ENCODE measurements around the gene GMFB. TPM values are rescaled to one million over a fixed set of nuclear protein-coding genes. Genes with fewer than 3 reads are reported as not detected.
"Not testable (repeated sequence)": the region's sequence is repeated elsewhere in the genome, so short reads cannot be mapped to it uniquely, and the experiment has no call there.

Gene GMFB
- total RNA-seq, 2 donors from 2014 or later, result 19.2 to 37.1 TPM

- Histone ChIP-seq H3K27me3 (replicated peaks; ENCODE audit: insufficient read depth) (no peaks in the 10 kb centered on the region), H3K36me3 (no peaks in the 10 kb centered on the region), H3K4me1 (replicated peaks) (no peaks in the 10 kb centered on the region), H3K27ac (no peak overlapping the region), H3K4me3 (no peak overlapping the region), H3K9me3 (no peaks in the 10 kb centered on the region)
- TF ChIP-seq POLR2A (IDR thresholded peaks at IDR 0.05) (no peak), POLR2AphosphoS5 (IDR thresholded peaks at IDR 0.05) (no peak), CTCF (IDR thresholded peaks at IDR 0.05) (no peak)
- intact Hi-C loops (cut with DNase I), result no loop called here
- WGBS, result 75% methylated on average over 5 of the region's 5 CpGs
- no peak for DNase-seq (ENCODE audit: low spot score)
Measured at GRCh38 chr14:54462048-54462447, 26.7 kb downstream of the GMFB start.

- TF ChIP-seq POLR2AphosphoS5 (IDR thresholded peaks at IDR 0.05) (no peak), POLR2A (IDR thresholded peaks at IDR 0.05) (no peak), CTCF (IDR thresholded peaks at IDR 0.05) (no peak)
- H3K4me1 ChIP-seq (replicated peaks), result no peaks in the 10 kb centered on the region
- intact Hi-C loops (cut with DNase I), result no loop called here
- no peak overlapping the region for H3K4me3 ChIP-seq
- 81% methylated on average over 3 of the region's 3 CpGs for WGBS
- no peak for DNase-seq (ENCODE audit: low spot score)
- H3K36me3 ChIP-seq, result no peaks in the 10 kb centered on the region
- no peaks in the 10 kb centered on the region for H3K9me3 ChIP-seq
- no peak overlapping the region for H3K27ac ChIP-seq
- H3K27me3 ChIP-seq (replicated peaks; ENCODE audit: insufficient read depth), result no peaks in the 10 kb centered on the region
Measured at GRCh38 chr14:54459106-54459505, 29.7 kb downstream of the GMFB start.

- H3K36me3 ChIP-seq; H3K27ac ChIP-seq; H3K27me3 ChIP-seq (replicated peaks; ENCODE audit: insufficient read depth); DNase-seq (ENCODE audit: low spot score); intact Hi-C loops (cut with DNase I); H3K4me1 ChIP-seq (replicated peaks); H3K4me3 ChIP-seq; H3K9me3 ChIP-seq: not testable (repeated sequence)
Measured at GRCh38 chr14:54458536-54458935, 30.2 kb downstream of the GMFB start.

- WGBS, result 56% methylated on average over 3 of the region's 3 CpGs
- H3K27me3 ChIP-seq (replicated peaks; ENCODE audit: insufficient read depth), result no peaks in the 10 kb centered on the region
- no peaks in the 10 kb centered on the region for H3K9me3 ChIP-seq
- no peak overlapping the region for H3K27ac ChIP-seq
- TF ChIP-seq CTCF (IDR thresholded peaks at IDR 0.05) (no peak), POLR2AphosphoS5 (IDR thresholded peaks at IDR 0.05) (no peak), POLR2A (IDR thresholded peaks at IDR 0.05) (no peak)
- no peaks in the 10 kb centered on the region for H3K4me1 ChIP-seq (replicated peaks)
- no peak overlapping the region for H3K4me3 ChIP-seq
- intact Hi-C loops (cut with DNase I), result no loop called here
- DNase-seq (ENCODE audit: low spot score), result no peak
- no peaks in the 10 kb centered on the region for H3K36me3 ChIP-seq
Measured at GRCh38 chr14:54457609-54457996, 31.2 kb downstream of the GMFB start.

GRCh38 chr14:54456820-54457608 is 31.8 kb downstream of the GMFB start:
- DNase-seq (ENCODE audit: low spot score); H3K27me3 ChIP-seq (replicated peaks; ENCODE audit: insufficient read depth); H3K27ac ChIP-seq; H3K36me3 ChIP-seq; H3K4me3 ChIP-seq; H3K9me3 ChIP-seq; H3K4me1 ChIP-seq (replicated peaks); intact Hi-C loops (cut with DNase I): not testable (repeated sequence)
- 90% methylated on average over 1 of the region's 1 CpG for WGBS

- Histone ChIP-seq H3K27me3 (replicated peaks; ENCODE audit: insufficient read depth) (no peaks in the 10 kb centered on the region), H3K36me3 (no peaks in the 10 kb centered on the region), H3K4me1 (replicated peaks) (no peaks in the 10 kb centered on the region), H3K9me3 (no peaks in the 10 kb centered on the region), H3K4me3 (no peak overlapping the region), H3K27ac (no peak overlapping the region)
- 85% methylated on average over 1 of the region's 1 CpG for WGBS
- intact Hi-C loops (cut with DNase I), result no loop called here
- no peak for DNase-seq (ENCODE audit: low spot score)
- no peak for TF ChIP-seq CTCF (IDR thresholded peaks at IDR 0.05)
- no peak for TF ChIP-seq POLR2A (IDR thresholded peaks at IDR 0.05)
- no peak for TF ChIP-seq POLR2AphosphoS5 (IDR thresholded peaks at IDR 0.05)
Measured at GRCh38 chr14:54455363-54455762, 33.4 kb downstream of the GMFB start.

- WGBS, result 89% methylated on average over 5 of the region's 5 CpGs
- intact Hi-C loops (cut with DNase I); DNase-seq (ENCODE audit: low spot score); H3K27me3 ChIP-seq (replicated peaks; ENCODE audit: insufficient read depth); H3K9me3 ChIP-seq; H3K27ac ChIP-seq; H3K4me1 ChIP-seq (replicated peaks); H3K36me3 ChIP-seq; H3K4me3 ChIP-seq: not testable (repeated sequence)
Measured at GRCh38 chr14:54453990-54454389, 34.8 kb downstream of the GMFB start.

Data from prostate gland (tissue), 2 donors.